HG03097 (cell line): ENCODE results near the gene FOXJ1.
A peak's percentile ranks its signal among the peaks of the same experiment; 100 is the strongest.
"Not testable (repeated sequence)": the region's sequence is repeated elsewhere in the genome, so short reads cannot be mapped to it uniquely, and the experiment has no call there.

Experiments used
- ATAC-seq: cut with Tn5 transposase; IDR thresholded peaks from one replicate; pipeline ENCODE4 v1.9.1; 2021; ENCODE audit not compliant: unreplicated experiment, low FRiP score

Gene FOXJ1

GRCh38 chr17:76141212-76142038 lies at the start of gene FOXJ1:
Gene FOXJ1 (minus strand): TSS chr17:76141245. CDS start chr17:76140395, 850 bp downstream.
- peak; percentile 52 for ATAC-seq

DNA sequence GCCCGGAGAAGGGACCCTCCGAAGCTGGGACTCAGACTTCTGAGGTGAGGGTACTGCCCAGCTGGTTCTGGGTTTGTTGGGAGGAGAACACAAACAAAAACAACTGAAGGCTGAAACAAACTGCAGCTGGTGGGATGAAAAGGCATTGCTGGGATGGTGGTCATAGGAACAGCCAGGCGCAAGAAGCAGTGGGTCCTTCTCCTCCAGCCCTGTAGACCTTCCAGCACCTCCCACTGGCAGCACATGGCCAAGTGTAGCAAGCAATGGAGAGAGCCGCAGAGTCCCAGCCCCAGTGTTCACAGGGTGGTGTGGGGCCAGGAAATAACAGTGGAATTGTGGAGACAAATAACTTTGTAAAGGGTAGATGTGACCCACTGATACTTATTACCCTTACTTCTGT lies 48.7 kb upstream of the FOXJ1 start:
- ATAC-seq = no peak

DNA sequence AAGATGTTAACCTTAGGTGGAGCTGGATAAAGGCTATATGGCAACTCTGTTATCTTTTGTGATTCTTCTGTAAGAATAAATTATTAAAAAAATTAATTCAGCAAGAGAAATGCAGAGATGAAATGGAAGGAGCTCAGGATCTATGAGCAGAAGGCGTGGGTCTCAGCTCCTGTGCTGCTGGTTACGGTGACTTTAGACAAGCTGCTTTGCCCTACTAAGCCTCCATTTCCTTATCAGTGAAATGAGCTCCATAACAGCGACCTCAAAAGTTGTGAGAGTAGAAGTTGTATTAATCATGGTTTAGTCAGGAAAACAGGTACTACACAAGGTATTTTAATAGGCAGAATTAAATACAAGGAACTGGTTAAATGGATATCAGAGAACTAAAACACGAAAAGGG lies 48.2 kb upstream of the FOXJ1 start:
- ATAC-seq = no peak

DNA sequence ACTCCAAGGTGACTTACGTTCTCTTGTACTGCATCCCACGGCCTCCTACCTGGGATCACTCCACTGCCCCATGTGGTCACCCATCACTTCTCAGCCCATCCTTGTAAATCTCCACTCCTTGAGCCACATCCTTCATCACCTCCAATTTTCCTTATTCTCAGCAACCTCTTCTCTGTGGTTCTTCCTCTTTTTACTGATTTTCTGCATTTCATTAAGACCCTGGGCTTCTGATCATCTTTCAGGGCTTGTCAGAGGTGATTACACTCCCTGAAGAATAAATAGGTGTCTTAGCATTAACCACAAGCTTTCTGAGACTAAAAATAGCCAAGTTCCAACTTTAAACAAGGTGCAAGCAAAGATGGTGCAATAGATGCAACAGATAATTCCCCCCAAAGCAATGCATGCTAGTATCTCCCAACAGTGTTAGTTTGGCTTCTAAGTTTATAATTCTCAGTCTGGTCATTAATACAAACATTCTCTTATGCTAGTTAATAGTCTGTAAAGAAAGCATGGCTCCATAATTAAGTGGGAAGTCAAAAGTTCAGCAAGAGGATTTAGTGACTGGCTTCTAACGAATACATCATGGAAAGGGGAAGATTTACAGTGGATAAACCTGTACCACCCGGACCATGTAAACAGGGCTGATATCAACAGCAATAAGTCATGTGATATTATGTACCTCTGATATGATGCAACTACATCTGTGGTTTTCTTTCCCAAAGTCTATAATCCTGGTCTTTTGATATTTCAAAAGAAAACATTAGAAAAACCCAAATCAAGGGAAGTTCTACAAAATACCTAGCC lies 47.4 kb upstream of the FOXJ1 start:
- ATAC-seq = no peak

GRCh38 chr17:76186774-76187173 lies 45.7 kb upstream of the FOXJ1 start:
- ATAC-seq = not testable (repeated sequence)

GRCh38 chr17:76184290-76184689 lies 43.2 kb upstream of the FOXJ1 start:
- ATAC-seq = no peak

GRCh38 chr17:76182016-76182764 lies 41.1 kb upstream of the FOXJ1 start:
- ATAC-seq = peak; percentile 82

GRCh38 chr17:76179496-76180467 lies 38.7 kb upstream of the FOXJ1 start:
- no peak for ATAC-seq

GRCh38 chr17:76178124-76178523 lies 37.1 kb upstream of the FOXJ1 start:
- no peak for ATAC-seq

DNA sequence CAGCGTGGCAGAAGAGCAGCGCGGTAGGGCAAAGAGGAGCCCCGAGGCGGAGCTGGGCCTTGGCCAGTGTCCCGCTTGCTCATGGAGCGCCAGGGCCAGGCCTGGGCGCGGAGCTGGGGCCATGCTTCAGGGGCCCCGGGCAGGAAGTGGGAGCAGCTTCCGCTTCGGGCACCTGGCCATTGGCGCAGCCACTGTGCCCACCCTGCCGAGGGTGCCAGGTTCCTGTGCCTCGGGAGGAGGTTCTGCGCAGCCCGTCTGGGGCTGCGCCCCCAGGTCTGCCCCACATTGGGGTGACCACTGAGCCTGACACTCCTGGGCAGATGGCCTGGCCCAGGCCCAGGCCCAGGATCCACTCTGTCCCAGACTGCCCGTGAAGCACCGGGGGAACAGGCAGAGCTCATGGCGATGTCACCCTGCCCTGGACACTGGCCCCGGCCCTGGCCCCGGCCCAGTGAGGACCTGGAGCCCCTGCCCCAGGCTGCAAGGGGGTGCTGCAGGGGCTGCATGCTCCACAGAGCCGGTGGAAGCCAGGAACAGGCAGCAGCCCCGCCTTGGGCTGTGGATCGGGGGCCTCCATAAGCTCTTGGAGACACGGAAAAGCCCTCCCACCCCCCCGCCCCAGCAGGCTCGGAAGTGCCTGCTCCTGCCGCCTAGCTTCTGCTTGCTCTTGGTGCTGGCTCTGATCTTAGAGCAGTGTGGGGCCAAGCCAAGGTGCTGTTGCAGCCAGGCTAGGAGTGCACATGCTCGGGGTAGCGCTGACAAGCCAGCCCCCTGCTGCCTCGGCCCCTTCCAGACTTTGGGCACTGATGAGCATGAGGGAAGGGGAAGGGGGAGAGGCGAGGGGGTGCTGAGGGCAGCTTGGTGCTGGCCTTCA lies 35.9 kb upstream of the FOXJ1 start:
- no peak for ATAC-seq

DNA sequence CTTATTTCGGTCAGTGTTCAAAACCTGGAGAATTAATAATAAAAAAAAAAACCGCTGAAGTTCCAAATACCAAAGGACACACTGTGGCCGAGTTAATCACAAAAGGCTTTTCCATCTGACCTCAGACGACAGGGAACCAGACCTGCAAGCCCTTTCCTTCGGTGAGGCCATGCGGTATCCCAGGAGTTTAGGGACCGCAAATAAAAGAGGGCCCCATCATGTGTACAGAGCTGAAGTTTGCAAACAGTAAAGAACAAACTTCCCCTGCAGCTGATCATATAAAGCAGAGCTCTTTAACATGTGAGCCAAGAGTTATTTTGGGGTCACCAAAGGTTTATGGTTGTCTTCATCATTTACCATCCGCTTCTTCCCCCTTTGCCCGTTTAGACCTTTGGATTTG lies 33.0 kb upstream of the FOXJ1 start:
- no peak for ATAC-seq

- ATAC-seq = no peak
Measured at GRCh38 chr17:76173474-76173873, 32.4 kb upstream of the FOXJ1 start.

DNA sequence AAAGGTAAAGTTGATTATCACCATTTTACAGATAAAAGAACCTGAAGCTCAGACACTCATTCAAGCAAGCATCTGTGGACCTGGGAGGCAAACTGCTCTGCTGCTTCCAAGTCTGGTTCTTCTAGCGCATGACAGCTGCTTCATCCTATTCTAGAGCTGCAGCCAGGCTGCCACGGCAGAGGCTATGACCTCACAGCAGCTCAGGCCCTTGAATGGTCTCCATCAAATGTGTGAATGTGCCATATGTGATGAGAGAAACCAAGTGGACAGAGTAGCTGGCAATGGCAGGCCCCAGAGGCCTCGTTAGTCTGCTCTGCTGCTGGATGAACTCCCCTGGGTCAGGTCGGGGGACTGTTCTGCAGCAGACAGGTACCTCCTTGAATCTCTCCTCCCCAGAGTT lies 30.7 kb upstream of the FOXJ1 start:
- ATAC-seq = no peak

GRCh38 chr17:76170114-76170513 lies 29.1 kb upstream of the FOXJ1 start:
- ATAC-seq = no peak

DNA sequence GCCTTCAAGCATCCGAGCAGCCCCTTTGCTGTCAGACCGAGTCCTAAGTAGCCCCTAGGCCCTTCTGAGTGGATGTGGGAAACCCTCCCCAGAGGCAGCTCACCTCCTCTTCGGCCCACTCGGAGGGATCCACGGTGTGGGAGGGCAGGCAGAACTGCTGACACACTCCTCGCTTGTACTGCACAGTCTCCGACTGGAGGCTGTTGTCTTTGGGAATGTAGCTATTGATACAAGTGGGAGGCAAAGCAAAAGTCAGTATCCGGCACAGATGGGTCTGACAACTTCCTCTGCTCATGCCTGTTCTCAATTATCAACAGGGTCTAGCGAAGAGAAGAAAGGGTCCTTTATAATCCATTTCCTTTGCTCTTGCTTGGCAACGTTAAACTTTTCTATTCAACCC lies 25.9 kb upstream of the FOXJ1 start:
- no peak for ATAC-seq

DNA sequence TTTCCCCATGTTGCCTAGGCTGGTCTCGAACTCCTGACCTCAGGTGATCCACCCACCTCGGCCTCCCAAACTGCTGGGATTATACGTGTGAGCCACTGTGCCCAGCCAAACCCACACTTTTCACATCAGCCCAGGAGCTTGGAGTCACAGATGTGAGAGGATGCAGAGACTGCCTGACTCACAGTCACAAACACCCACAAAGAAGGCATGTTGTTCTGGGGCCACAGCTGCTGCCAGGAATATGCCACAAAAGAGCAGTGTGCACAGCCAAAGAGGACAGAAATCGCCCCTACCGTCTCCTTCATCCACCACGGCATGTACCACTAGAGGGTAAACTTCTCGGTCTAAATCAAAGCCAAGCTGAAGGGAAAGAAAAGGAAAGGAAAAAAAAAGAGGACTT lies 25.1 kb upstream of the FOXJ1 start:
- no peak for ATAC-seq

DNA sequence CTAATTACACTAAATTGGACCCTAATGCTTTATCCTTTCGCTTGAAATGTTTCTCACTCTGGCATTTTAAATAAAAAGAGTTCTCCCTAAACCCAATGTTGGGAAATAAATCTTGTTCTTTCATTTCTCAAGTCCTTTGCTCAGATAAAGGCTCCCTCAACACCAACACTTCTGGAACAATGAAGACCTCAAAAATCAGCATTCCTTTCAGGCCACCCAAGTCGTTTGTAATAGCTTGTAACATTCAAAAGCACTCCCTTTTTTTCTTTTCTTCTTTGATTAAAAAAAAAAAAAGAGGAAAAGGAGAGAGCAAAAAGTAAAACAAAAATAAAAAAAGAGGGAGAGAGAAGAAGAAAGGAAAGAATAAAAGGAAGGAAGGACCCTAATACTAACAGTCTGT lies 23.3 kb upstream of the FOXJ1 start:
- ATAC-seq = no peak

- no peak for ATAC-seq
Measured at GRCh38 chr17:76163919-76164318, 22.9 kb upstream of the FOXJ1 start.

DNA sequence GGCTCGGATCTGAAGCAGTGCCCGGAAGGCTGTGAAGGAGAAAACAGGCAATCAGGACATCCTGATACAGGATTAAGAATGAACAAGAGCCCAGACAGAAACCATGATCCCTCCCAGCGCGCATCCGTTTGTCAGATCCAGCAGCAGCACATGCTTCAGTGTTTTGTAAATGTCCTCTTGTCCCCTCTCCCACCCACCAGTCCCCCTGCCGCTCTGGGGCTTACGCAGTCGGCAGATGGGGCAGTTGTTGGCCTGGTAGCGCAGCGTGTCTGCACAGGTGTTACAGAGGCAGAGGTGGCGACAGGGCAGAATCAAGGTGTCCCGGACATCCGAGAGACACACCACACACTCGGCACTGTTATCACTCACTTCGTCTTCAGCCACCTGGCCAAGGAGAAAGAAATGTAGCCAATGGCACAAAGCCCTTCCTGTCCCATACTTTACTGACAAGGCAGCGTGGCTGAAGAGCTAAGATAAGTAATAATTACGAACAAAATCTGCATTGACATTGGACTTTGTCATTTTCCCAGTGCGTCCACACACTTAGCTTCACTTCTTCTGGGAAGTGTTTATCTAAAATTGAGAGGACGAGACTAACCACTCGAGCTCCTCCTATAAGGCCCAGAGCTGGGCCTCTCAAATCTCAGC lies 20.7 kb upstream of the FOXJ1 start:
- ATAC-seq = no peak
